Glutamatergic neuron (in vitro differentiated cells): ENCODE results near the gene HMOX1. TPM values are rescaled to one million over a fixed set of nuclear protein-coding genes. Genes with fewer than 3 reads are reported as not detected.

Source experiments
- DNase-seq: peaks from one replicate; pipeline ENCODE4 v3.0.0; 2022
- H3K27ac Mint-ChIP-seq: one replicate; pipeline ENCODE4 v1.8.0; 2020; ENCODE audit warnings: mild to moderate bottlenecking, mixed read lengths, inconsistent platforms; ENCODE audit not compliant: unreplicated experiment
- H3K27me3 Mint-ChIP-seq: one replicate; pipeline ENCODE4 v1.8.0; 2020; ENCODE audit warnings: mild to moderate bottlenecking, moderate library complexity, mixed read lengths, inconsistent platforms; ENCODE audit not compliant: unreplicated experiment
- H3K36me3 Mint-ChIP-seq: one replicate; pipeline ENCODE4 v1.8.0; 2020; ENCODE audit warnings: mild to moderate bottlenecking, mixed read lengths, inconsistent platforms; ENCODE audit not compliant: unreplicated experiment
- H3K4me1 Mint-ChIP-seq: one replicate; pipeline ENCODE4 v1.8.0; 2020; ENCODE audit warnings: mild to moderate bottlenecking, low read depth, mixed read lengths, inconsistent platforms; ENCODE audit not compliant: unreplicated experiment
- H3K4me3 Mint-ChIP-seq: one replicate; pipeline ENCODE4 v1.8.0; 2020; ENCODE audit warnings: mild to moderate bottlenecking, mixed read lengths, inconsistent platforms; ENCODE audit not compliant: unreplicated experiment
- H3K9me3 Mint-ChIP-seq: one replicate; pipeline ENCODE4 v1.8.0; 2020; ENCODE audit warnings: mild to moderate bottlenecking, moderate library complexity, mixed read lengths, inconsistent platforms; ENCODE audit not compliant: unreplicated experiment
- CTCF ChIP-seq: fragments of 200-600 bp; sonication (generic); IDR thresholded peaks from one replicate; pipeline ENCODE4 v1.5.0; 2021; ENCODE audit not compliant: partially characterized antibody, unreplicated experiment
- total RNA-seq: library from RNA; stranded (reverse); fragmentation: NEBNext Ultra II Directional; extraction: Animal tissue kit (Norgen Biotek cat#: 25700); gene quantifications from one replicate; pipeline ENCODE4 v1.2.1, GENCODE V29; 2021; ENCODE audit not compliant: unreplicated experiment

HMOX1 gene
- total RNA-seq, 1 donor from 2014 or later: 14.9 TPM

- DNase-seq: no peak
- no peaks in the 10 kb centered on the region for H3K4me1 Mint-ChIP-seq
- TF ChIP-seq CTCF: no peak
- H3K4me3 Mint-ChIP-seq: no peak overlapping the region
- no peaks in the 10 kb centered on the region for H3K36me3 Mint-ChIP-seq
- H3K9me3 Mint-ChIP-seq: no peaks in the 10 kb centered on the region
- no peaks in the 10 kb centered on the region for H3K27me3 Mint-ChIP-seq
- no peak overlapping the region for H3K27ac Mint-ChIP-seq
Measured at GRCh38 chr22:35418088-35418487, 37.2 kb downstream of the HMOX1 start.

GRCh38 chr22:35418731-35419130 lies 37.8 kb downstream of the HMOX1 start:
- Mint-ChIP-seq H3K27me3 (no peaks in the 10 kb centered on the region), H3K36me3 (no peaks in the 10 kb centered on the region), H3K4me3 (no peak overlapping the region), H3K9me3 (no peaks in the 10 kb centered on the region), H3K4me1 (no peaks in the 10 kb centered on the region), H3K27ac (no peak overlapping the region)
- no peak for TF ChIP-seq CTCF
- no peak for DNase-seq

- Mint-ChIP-seq H3K4me1 (no peaks in the 10 kb centered on the region), H3K4me3 (no peak overlapping the region)
Measured at GRCh38 chr22:35419756-35420155, 38.9 kb downstream of the HMOX1 start.

GRCh38 chr22:35421121-35421520 lies 40.2 kb downstream of the HMOX1 start:
- no peak overlapping the region for H3K4me3 Mint-ChIP-seq
- H3K27ac Mint-ChIP-seq: no peak overlapping the region
- no peaks in the 10 kb centered on the region for H3K27me3 Mint-ChIP-seq
- H3K9me3 Mint-ChIP-seq: peaks cover 2% of the 10 kb centered on the region
- TF ChIP-seq CTCF: no peak
- no peaks in the 10 kb centered on the region for H3K36me3 Mint-ChIP-seq
- H3K4me1 Mint-ChIP-seq: no peaks in the 10 kb centered on the region
- no peak for DNase-seq

More at GRCh38 chr22:35419756-35420155, 38.9 kb downstream of the HMOX1 start:
- no peaks in the 10 kb centered on the region for H3K36me3 Mint-ChIP-seq
- no peak for TF ChIP-seq CTCF
- no peak overlapping the region for H3K27ac Mint-ChIP-seq
- no peak for DNase-seq
- H3K27me3 Mint-ChIP-seq: no peaks in the 10 kb centered on the region
- H3K9me3 Mint-ChIP-seq: no peaks in the 10 kb centered on the region

- DNase-seq: no peak
- Mint-ChIP-seq H3K4me1 (peaks cover 2% of the 10 kb centered on the region), H3K9me3 (peaks cover 2% of the 10 kb centered on the region), H3K36me3 (no peaks in the 10 kb centered on the region), H3K27me3 (no peaks in the 10 kb centered on the region), H3K4me3 (no peak overlapping the region), H3K27ac (no peak overlapping the region)
- TF ChIP-seq CTCF: no peak
Measured at GRCh38 chr22:35422145-35422544, 41.2 kb downstream of the HMOX1 start.
